ENCODE measurements around the gene SLC44A4. TPM values are rescaled to one million over a fixed set of nuclear protein-coding genes. Genes with fewer than 3 reads are reported as not detected.
A peak's percentile ranks its signal among the peaks of the same experiment; 100 is the strongest.

SLC44A4 gene
- total and polyA plus RNA-seq, 9 of the 15 experiments (the other 6 are each of a cell fraction or from before 2014, with no cell fraction given): 7.9 to 18.6 (median 11.2) TPM

DNA sequence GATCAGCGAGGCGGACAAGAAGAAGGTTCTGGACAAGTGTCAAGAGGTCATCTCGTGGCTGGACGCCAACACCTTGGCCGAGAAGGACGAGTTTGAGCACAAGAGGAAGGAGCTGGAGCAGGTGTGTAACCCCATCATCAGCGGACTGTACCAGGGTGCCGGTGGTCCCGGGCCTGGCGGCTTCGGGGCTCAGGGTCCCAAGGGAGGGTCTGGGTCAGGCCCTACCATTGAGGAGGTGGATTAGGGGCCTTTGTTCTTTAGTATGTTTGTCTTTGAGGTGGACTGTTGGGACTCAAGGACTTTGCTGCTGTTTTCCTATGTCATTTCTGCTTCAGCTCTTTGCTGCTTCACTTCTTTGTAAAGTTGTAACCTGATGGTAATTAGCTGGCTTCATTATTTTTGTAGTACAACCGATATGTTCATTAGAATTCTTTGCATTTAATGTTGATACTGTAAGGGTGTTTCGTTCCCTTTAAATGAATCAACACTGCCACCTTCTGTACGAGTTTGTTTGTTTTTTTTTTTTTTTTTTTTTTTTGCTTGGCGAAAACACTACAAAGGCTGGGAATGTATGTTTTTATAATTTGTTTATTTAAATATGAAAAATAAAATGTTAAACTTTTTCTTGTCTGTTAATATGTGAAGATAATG, 49.0 kb downstream of the SLC44A4 start (continued):
- TF ChIP-seq HMG20A (CRISPR knock-in tag; conservative IDR thresholded peaks at IDR 0.05) (0 out of 2 replicates have a peak, but pooled peaks have one; percentile 54), HINFP (tag; conservative IDR thresholded peaks at IDR 0.05; ENCODE audit: low read depth) (no peak), FOXA1 (IDR thresholded peaks at IDR 0.05; ENCODE audit: borderline replicate concordance) (no peak), PKNOX1 (IDR thresholded peaks at IDR 0.05) (no peak), HDAC6 (IDR thresholded peaks at IDR 0.05; ENCODE audit: low read depth, low read length) (no peak), ZKSCAN1 (IDR thresholded peaks at IDR 0.05; ENCODE audit: low read depth, low read length) (no peak), RBBP5 (IDR thresholded peaks at IDR 0.05; ENCODE audit: borderline replicate concordance, insufficient read depth, low read length, poor library complexity, severe bottlenecking) (no peak), CSDE1 (IDR thresholded peaks at IDR 0.05) (no peak), HNRNPK (IDR thresholded peaks at IDR 0.05; ENCODE audit: low read depth, low read length, poor library complexity, severe bottlenecking) (no peak), ZNF12 (CRISPR knock-in tag; IDR thresholded peaks at IDR 0.05) (no peak), PURB (CRISPR knock-in tag; IDR thresholded peaks at IDR 0.05; ENCODE audit: low read depth) (no peak), NR1H2 (CRISPR knock-in tag; IDR thresholded peaks at IDR 0.05) (no peak), ZC3H8 (IDR thresholded peaks at IDR 0.05) (no peak), EGR1 (conservative IDR thresholded peaks at IDR 0.05) (no peak), RBM22 (IDR thresholded peaks at IDR 0.05; ENCODE audit: low read depth, low read length, poor library complexity, severe bottlenecking) (no peak), ZFP36 (IDR thresholded peaks at IDR 0.05; ENCODE audit: low read depth, low read length, partially characterized antibody) (no peak), RBM14 (IDR thresholded peaks at IDR 0.05; ENCODE audit: borderline replicate concordance, insufficient read depth, low read depth, low read length) (no peak), ZNF324 (CRISPR knock-in tag; IDR thresholded peaks at IDR 0.05) (peak; percentile 50; the same call in 1 of the 2 replicates), TOE1 (IDR thresholded peaks at IDR 0.05; ENCODE audit: borderline replicate concordance) (no peak), TOE1 (CRISPR knock-in tag; IDR thresholded peaks at IDR 0.05; ENCODE audit: borderline replicate concordance, low read depth) (no peak)
- TF ChIP-seq, protein P1, sequence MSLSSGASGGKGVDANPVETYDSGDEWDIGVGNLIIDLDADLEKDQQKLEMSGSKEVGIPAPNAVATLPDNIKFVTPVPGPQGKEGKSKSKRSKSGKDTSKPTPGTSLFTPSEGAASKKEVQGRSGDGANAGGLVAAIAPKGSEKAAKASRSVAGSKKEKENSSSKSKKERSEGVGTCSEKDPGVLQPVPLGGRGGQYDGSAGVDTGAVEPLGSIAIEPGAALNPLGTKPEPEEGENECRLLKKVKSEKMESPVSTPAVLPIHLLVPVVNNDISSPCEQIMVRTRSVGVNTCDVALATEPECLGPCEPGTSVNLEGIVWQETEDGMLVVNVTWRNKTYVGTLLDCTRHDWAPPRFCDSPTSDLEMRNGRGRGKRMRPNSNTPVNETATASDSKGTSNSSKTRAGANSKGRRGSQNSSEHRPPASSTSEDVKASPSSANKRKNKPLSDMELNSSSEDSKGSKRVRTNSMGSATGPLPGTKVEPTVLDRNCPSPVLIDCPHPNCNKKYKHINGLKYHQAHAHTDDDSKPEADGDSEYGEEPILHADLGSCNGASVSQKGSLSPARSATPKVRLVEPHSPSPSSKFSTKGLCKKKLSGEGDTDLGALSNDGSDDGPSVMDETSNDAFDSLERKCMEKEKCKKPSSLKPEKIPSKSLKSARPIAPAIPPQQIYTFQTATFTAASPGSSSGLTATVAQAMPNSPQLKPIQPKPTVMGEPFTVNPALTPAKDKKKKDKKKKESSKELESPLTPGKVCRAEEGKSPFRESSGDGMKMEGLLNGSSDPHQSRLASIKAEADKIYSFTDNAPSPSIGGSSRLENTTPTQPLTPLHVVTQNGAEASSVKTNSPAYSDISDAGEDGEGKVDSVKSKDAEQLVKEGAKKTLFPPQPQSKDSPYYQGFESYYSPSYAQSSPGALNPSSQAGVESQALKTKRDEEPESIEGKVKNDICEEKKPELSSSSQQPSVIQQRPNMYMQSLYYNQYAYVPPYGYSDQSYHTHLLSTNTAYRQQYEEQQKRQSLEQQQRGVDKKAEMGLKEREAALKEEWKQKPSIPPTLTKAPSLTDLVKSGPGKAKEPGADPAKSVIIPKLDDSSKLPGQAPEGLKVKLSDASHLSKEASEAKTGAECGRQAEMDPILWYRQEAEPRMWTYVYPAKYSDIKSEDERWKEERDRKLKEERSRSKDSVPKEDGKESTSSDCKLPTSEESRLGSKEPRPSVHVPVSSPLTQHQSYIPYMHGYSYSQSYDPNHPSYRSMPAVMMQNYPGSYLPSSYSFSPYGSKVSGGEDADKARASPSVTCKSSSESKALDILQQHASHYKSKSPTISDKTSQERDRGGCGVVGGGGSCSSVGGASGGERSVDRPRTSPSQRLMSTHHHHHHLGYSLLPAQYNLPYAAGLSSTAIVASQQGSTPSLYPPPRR (CRISPR knock-in tag; IDR thresholded peaks at IDR 0.05; ENCODE audit: borderline replicate concordance): no peak
